Brain microvascular endothelial cell (primary cell): ENCODE results near the gene HAUS7.

Experiments used
- DNase-seq: peaks from one replicate; pipeline ENCODE4 v3.0.0-alpha.2; 2020
- H3K27ac ChIP-seq: fragments of 250-450 bp; sonication (Bioruptor Pico); 2 replicates; pipeline ENCODE4 v1.5.1; 2020; ENCODE audit warnings: mild to moderate bottlenecking, moderate library complexity
- H3K27me3 ChIP-seq: fragments of 250-450 bp; sonication (Bioruptor Pico); replicated peaks from 2 replicates; pipeline ENCODE4 v1.5.1; 2020; ENCODE audit warnings: mild to moderate bottlenecking
- H3K36me3 ChIP-seq: fragments of 250-450 bp; sonication (Bioruptor Pico); replicated peaks from 2 replicates; pipeline ENCODE4 v1.5.1; 2020; ENCODE audit warnings: mild to moderate bottlenecking
- H3K4me3 ChIP-seq: 2 replicates; pipeline ENCODE4 v1.5.1; 2011; ENCODE audit warnings: low read depth, mild to moderate bottlenecking, control low read depth, low read length, moderate library complexity
- CTCF ChIP-seq: IDR thresholded peaks from 2 replicates; pipeline ENCODE4 v1.5.1; 2011; ENCODE audit warnings: low read depth, mild to moderate bottlenecking, moderate library complexity, low read length, control low read depth, inconsistent platforms; ENCODE audit errors: missing control alignments
- in situ Hi-C: cut with HindIII; loops from 2 replicates; pipeline ENCODE4 v1.10.0; 2017; ENCODE audit warnings: low sequenced_read_pairs, low pct_ligation_motif_present

The HAUS7 gene

GRCh38 chrX:153515435-153515834 lies 45.1 kb upstream of the HAUS7 start:
- no peak for DNase-seq
- TF ChIP-seq CTCF = no peak
- Histone ChIP-seq H3K4me3 (no peak overlapping the region), H3K27me3 (peaks cover 13% of the 10 kb centered on the region), H3K36me3 (no peaks in the 10 kb centered on the region), H3K27ac (no peak overlapping the region)
- in situ Hi-C loops = no loop called here

- no peak for DNase-seq
- H3K36me3 ChIP-seq = no peaks in the 10 kb centered on the region
- in situ Hi-C loops = no loop called here
- no peak for TF ChIP-seq CTCF
- no peak overlapping the region for H3K4me3 ChIP-seq
- H3K27ac ChIP-seq = no peak overlapping the region
- H3K27me3 ChIP-seq = peaks cover 13% of the 10 kb centered on the region
Measured at GRCh38 chrX:153514259-153514658, 43.9 kb upstream of the HAUS7 start.

- in situ Hi-C loops = no loop called here
- no peak for DNase-seq
- Histone ChIP-seq H3K4me3 (no peak overlapping the region), H3K36me3 (no peaks in the 10 kb centered on the region), H3K27ac (no peak overlapping the region), H3K27me3 (peaks cover 12% of the 10 kb centered on the region)
- TF ChIP-seq CTCF = no peak
Measured at GRCh38 chrX:153513265-153513664, 42.9 kb upstream of the HAUS7 start.

GRCh38 chrX:153512501-153512893 lies 42.1 kb upstream of the HAUS7 start:
- H3K27me3 ChIP-seq = peaks cover 8% of the 10 kb centered on the region
- no peak for DNase-seq
- H3K27ac ChIP-seq = no peak overlapping the region
- in situ Hi-C loops = no loop called here
- H3K4me3 ChIP-seq = no peak overlapping the region
- TF ChIP-seq CTCF = no peak
- peaks cover 2% of the 10 kb centered on the region for H3K36me3 ChIP-seq

- no peak for TF ChIP-seq CTCF
- in situ Hi-C loops = no loop called here
- peaks cover 4% of the 10 kb centered on the region for H3K36me3 ChIP-seq
Measured at GRCh38 chrX:153511784-153512500, 41.6 kb upstream of the HAUS7 start.

GRCh38 chrX:153510383-153510782 lies 40.0 kb upstream of the HAUS7 start:
- in situ Hi-C loops = no loop called here
- no peak for TF ChIP-seq CTCF
- Histone ChIP-seq H3K27ac (no peak overlapping the region), H3K36me3 (peaks cover 4% of the 10 kb centered on the region), H3K4me3 (no peak overlapping the region), H3K27me3 (no peaks in the 10 kb centered on the region)
- DNase-seq = no peak

More at GRCh38 chrX:153511784-153512500, 41.6 kb upstream of the HAUS7 start:
- peaks cover 7% of the 10 kb centered on the region for H3K27me3 ChIP-seq
- DNase-seq = no peak
- H3K27ac ChIP-seq = no peak overlapping the region
- H3K4me3 ChIP-seq = no peak overlapping the region
